Endothelial cell of umbilical vein (primary cell): ENCODE results near the gene PFKFB3. TPM values are rescaled to one million over a fixed set of nuclear protein-coding genes. Genes with fewer than 3 reads are reported as not detected.

Experiments
- BruUV-seq: library from RNA; stranded (reverse); fragments of 400-500 nt; replicated peaks from 2 replicates; lab custom pipeline; 2021; lab: Mats Ljungman, UMichigan
- CTCF ChIA-PET: fragments of 300-600, 350-600 bp; sonication (Branson Sonifier 250); formaldehyde crosslinking; loops from one replicate; lab custom pipeline; 2021; ENCODE audit warnings: antibody characterized with exemption, inconsistent platforms; lab: Charles Lee
- POLR2A ChIA-PET: fragments of 300-600, 350-600 bp; sonication (Branson Sonifier 250); formaldehyde crosslinking; loops from one replicate; lab custom pipeline; 2021; ENCODE audit warnings: antibody characterized with exemption, inconsistent platforms; lab: Charles Lee
- DNase-seq: peaks from one replicate; pipeline ENCODE4 v3.0.0-alpha.2; 2011; ENCODE audit warnings: low read depth, low spot score
- FAIRE-seq: peaks from 2 replicates; lab custom pipeline; 2011; peaks lifted over from hg19 to GRCh38; lab: Jason Lieb, UNC
- H2AFZ ChIP-seq: 2 replicates; pipeline ENCODE4 v1.6.0; 2012; ENCODE audit warnings: low read depth, low read length, control low read depth, inconsistent platforms
- H3K27ac ChIP-seq: 2 replicates; pipeline ENCODE4 v1.5.1; 2011; ENCODE audit warnings: low read depth, mild to moderate bottlenecking, control low read depth, low read length, moderate library complexity; ENCODE audit not compliant: insufficient read depth
- H3K27me3 ChIP-seq, 2 experiments: 2 replicates each; pipeline versions ENCODE4 v1.6.0 to v1.6.1; 2011; ENCODE audit warnings: low read length in 2 of 2, mixed read lengths in 1 of 2; ENCODE audit not compliant: control insufficient read depth in 2 of 2, insufficient read depth in 2 of 2
- H3K36me3 ChIP-seq, 2 experiments: 2 replicates in 1 of 2; 3 replicates in 1 of 2; pipeline ENCODE4 v1.5.1; 2011; ENCODE audit warnings: low read length in 2 of 2, mild to moderate bottlenecking in 1 of 2, moderate library complexity in 1 of 2; ENCODE audit not compliant: control insufficient read depth in 2 of 2, insufficient read depth in 2 of 2; ENCODE audit errors: extremely low read depth in 1 of 2
- H3K4me1 ChIP-seq: 3 replicates; pipeline ENCODE4 v1.5.1; 2011; ENCODE audit warnings: mild to moderate bottlenecking, low read length; ENCODE audit not compliant: control insufficient read depth, insufficient read depth; ENCODE audit errors: extremely low read depth
- H3K4me2 ChIP-seq: 2 replicates; pipeline ENCODE4 v1.6.1; 2011; ENCODE audit warnings: low read length, control low read depth, mixed read lengths; ENCODE audit not compliant: insufficient read depth
- H3K4me3 ChIP-seq, 3 experiments: fragments of 200-600 bp in 1 of 3; sonication (generic), shearing (Covaris generic) in 1 of 3; replicated peaks in 1 of 3; 2 replicates each; pipeline ENCODE4 v1.5.1; 2011 to 2016; ENCODE audit warnings: control low read depth in 3 of 3, low read length in 3 of 3, mild to moderate bottlenecking in 2 of 3, inconsistent platforms in 1 of 3, low read depth in 1 of 3, moderate library complexity in 1 of 3; ENCODE audit not compliant: insufficient read depth in 1 of 3
- H3K79me2 ChIP-seq: 2 replicates; pipeline ENCODE4 v1.6.0; 2012; ENCODE audit warnings: low read length, inconsistent platforms; ENCODE audit not compliant: control insufficient read depth, insufficient read depth
- H3K9ac ChIP-seq: replicated peaks from 2 replicates; pipeline ENCODE3; 2011; ENCODE audit warnings: low read length, control low read depth; ENCODE audit not compliant: insufficient read depth; ENCODE audit errors: extremely low read depth
- H3K9me1 ChIP-seq: replicated peaks from 3 replicates; pipeline ENCODE4 v1.6.0; 2011; ENCODE audit warnings: mild to moderate bottlenecking, low read length; ENCODE audit not compliant: control insufficient read depth, insufficient read depth; ENCODE audit errors: extremely low read depth
- H3K9me3 ChIP-seq: replicated peaks from 2 replicates; pipeline ENCODE4 v1.5.1; 2012; ENCODE audit warnings: low read length, inconsistent platforms; ENCODE audit not compliant: control insufficient read depth, insufficient read depth
- H4K20me1 ChIP-seq: replicated peaks from 2 replicates; pipeline ENCODE3; 2011; ENCODE audit warnings: mild to moderate bottlenecking, low read length; ENCODE audit not compliant: control insufficient read depth, insufficient read depth; ENCODE audit errors: extremely low read depth
- EZH2 ChIP-seq: IDR thresholded peaks from 2 replicates; pipeline ENCODE4 v1.6.1; 2012; ENCODE audit warnings: borderline replicate concordance, low read depth, mild to moderate bottlenecking, moderate library complexity, low read length, inconsistent platforms; ENCODE audit not compliant: severe bottlenecking
- FOS ChIP-seq: IDR thresholded peaks from 2 replicates; pipeline ENCODE4 v1.6.1; 2011; ENCODE audit warnings: mild to moderate bottlenecking, low read length, moderate library complexity, borderline replicate concordance; ENCODE audit not compliant: insufficient read depth
- GATA2 ChIP-seq: IDR thresholded peaks from 2 replicates; pipeline ENCODE4 v1.7.0; 2011; ENCODE audit warnings: low read depth, mild to moderate bottlenecking, moderate library complexity, mixed read lengths, low read length; ENCODE audit not compliant: insufficient read length, insufficient read depth
- JUN ChIP-seq: IDR thresholded peaks from 2 replicates; pipeline ENCODE4 v1.6.1; 2011; ENCODE audit warnings: borderline replicate concordance, low read depth; ENCODE audit not compliant: insufficient read length, insufficient read depth
- MYC ChIP-seq: IDR thresholded peaks from one replicate; pipeline ENCODE4 v1.6.1; 2011; ENCODE audit warnings: mild to moderate bottlenecking, low read depth, low read length
- POLR2A ChIP-seq: IDR thresholded peaks from 2 replicates; pipeline ENCODE4 v1.6.1; 2012; ENCODE audit warnings: low read depth, mild to moderate bottlenecking, control low read depth, low read length
- POLR2AphosphoS5 ChIP-seq: IDR thresholded peaks from 2 replicates; pipeline ENCODE4 v1.6.1; 2012; ENCODE audit warnings: low read depth, mild to moderate bottlenecking, control low read depth, low read length, moderate library complexity; ENCODE audit not compliant: insufficient read depth
- dilution Hi-C: fragments of 300-500 bp; cut with MboI; formaldehyde crosslinking; loops from one replicate; pipeline ENCODE4 v1.15.0; 2019; ENCODE audit warnings: low sequenced_read_pairs; ENCODE audit not compliant: extremely low pct_ligation_motif_present
- intact Hi-C: fragments of 100-400 bp; cut with micrococcal nuclease; formaldehyde crosslinking; loops from one replicate; pipeline ENCODE4 v1.10.0; 2022
- polyA plus RNA-seq, 4 experiments: library from polyadenylated mRNA; depleted of rRNA in 3 of 4; stranded (reverse) in 3 of 4; unstranded in 1 of 4; fragments of >200 nt; gene quantifications; 2 replicates each; pipeline versions ENCODE4 v1.2.1 to v1.2.3, GENCODE V29; 2011 to 2012; ENCODE audit warnings: missing spikeins in 1 of 4
- total RNA-seq: library from RNA; stranded (reverse); gene quantifications from 2 replicates; pipeline ENCODE4 v1.2.3, GENCODE V29; 2021
- TF ChIP-seq, protein P1 (sequence below): IDR thresholded peaks from 2 replicates; pipeline ENCODE4 v1.6.1; 2011; ENCODE audit not compliant: insufficient read depth, insufficient read length
- TF ChIP-seq, protein P2 (sequence below), 2 donors: IDR thresholded peaks; 1 replicate in 1 of 2; 2 replicates in 1 of 2; pipeline ENCODE4 v1.5.1; 2011; ENCODE audit warnings: low read length in 2 of 2, mild to moderate bottlenecking in 2 of 2, moderate library complexity in 2 of 2, control low read depth in 1 of 2, inconsistent platforms in 1 of 2, low read depth in 1 of 2; ENCODE audit not compliant: insufficient read depth in 1 of 2; ENCODE audit errors: extremely low read depth in 1 of 2

The PFKFB3 gene
- total and polyA plus RNA-seq, 2 donors (not counting 3 experiments of a cell fraction or from before 2014, with no cell fraction given), result 15.8 to 33.7 TPM

DNA sequence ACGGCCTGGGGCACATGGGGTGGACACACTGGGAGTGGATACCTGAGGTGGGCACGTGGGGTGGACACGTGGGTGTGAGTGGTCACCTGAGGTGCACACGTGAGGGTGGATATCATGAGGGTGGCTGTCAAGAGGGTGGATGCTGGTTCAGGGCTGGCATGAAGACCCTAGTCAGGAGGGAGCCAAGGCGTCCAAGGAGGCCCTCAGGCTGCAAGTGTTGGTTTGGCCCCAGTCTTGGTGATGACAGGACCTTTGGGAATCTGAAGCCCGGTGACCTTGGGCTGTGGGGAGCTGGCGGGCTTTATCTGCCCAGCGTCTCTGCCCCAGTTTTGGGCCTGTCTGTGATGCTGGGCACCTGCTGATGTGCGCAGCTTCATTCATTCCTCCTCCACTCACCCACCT is 24.9 kb upstream of the PFKFB3 start:
- intact Hi-C loops (no loop called here), dilution Hi-C loops (no loop called here)
- H3K4me3 ChIP-seq, result no peak overlapping the region
- DNase-seq (no peak), FAIRE-seq (no peak)
- no peak for TF ChIP-seq JUN
- no peak for TF ChIP-seq POLR2AphosphoS5
- no peak for TF ChIP-seq POLR2A
- TF ChIP-seq, protein P1, sequence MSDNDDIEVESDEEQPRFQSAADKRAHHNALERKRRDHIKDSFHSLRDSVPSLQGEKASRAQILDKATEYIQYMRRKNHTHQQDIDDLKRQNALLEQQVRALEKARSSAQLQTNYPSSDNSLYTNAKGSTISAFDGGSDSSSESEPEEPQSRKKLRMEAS, result no peak
- TF ChIP-seq MYC, result no peak
- TF ChIP-seq FOS, result no peak
- TF ChIP-seq GATA2, result no peak
- TF ChIP-seq EZH2, result no peak
- TF ChIP-seq, protein P2, sequence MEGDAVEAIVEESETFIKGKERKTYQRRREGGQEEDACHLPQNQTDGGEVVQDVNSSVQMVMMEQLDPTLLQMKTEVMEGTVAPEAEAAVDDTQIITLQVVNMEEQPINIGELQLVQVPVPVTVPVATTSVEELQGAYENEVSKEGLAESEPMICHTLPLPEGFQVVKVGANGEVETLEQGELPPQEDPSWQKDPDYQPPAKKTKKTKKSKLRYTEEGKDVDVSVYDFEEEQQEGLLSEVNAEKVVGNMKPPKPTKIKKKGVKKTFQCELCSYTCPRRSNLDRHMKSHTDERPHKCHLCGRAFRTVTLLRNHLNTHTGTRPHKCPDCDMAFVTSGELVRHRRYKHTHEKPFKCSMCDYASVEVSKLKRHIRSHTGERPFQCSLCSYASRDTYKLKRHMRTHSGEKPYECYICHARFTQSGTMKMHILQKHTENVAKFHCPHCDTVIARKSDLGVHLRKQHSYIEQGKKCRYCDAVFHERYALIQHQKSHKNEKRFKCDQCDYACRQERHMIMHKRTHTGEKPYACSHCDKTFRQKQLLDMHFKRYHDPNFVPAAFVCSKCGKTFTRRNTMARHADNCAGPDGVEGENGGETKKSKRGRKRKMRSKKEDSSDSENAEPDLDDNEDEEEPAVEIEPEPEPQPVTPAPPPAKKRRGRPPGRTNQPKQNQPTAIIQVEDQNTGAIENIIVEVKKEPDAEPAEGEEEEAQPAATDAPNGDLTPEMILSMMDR (IDR thresholded peaks at IDR 0.05; ENCODE audit: extremely low read depth in 1 of 2, insufficient read depth in 1 of 2, low read depth in 1 of 2, low read length in 2 of 2), result no peak
- H3K9ac ChIP-seq, result no peak overlapping the region
- no peaks in the 10 kb centered on the region for H3K27me3 ChIP-seq
- no peaks in the 10 kb centered on the region for H3K9me1 ChIP-seq
- POLR2A ChIA-PET, result interaction anchor here (0.6 kb wide), 1 partner anchor 1233 kb away, joined by 7 read pairs; the partner anchor contains the start of gene SFMBT2
- CTCF ChIA-PET, result interaction anchor here (2.3 kb wide), 1 partner anchor 224 kb away, joined by 7 read pairs; no protein-coding TSS in a partner anchor
- no peak overlapping the region for H2AFZ ChIP-seq
- H3K4me2 ChIP-seq, result no peak overlapping the region
- H3K79me2 ChIP-seq, result peaks cover 47% of the 10 kb centered on the region
- H4K20me1 ChIP-seq, result peaks cover 2% of the 10 kb centered on the region
- H3K36me3 ChIP-seq, result peaks cover 0 to 2% of the 10 kb centered on the region in 2 experiments
- BruUV-seq, result no TSS peak
- peaks cover 11% of the 10 kb centered on the region for H3K4me1 ChIP-seq
- H3K9me3 ChIP-seq, result no peaks in the 10 kb centered on the region
- no peak overlapping the region for H3K27ac ChIP-seq
